GM13977 (cell line): Measurements from ENCODE around the gene PPME1.

ENCODE experiments used
- DNase-seq: peaks from one replicate; pipeline ENCODE4 v3.0.0; 2012; ENCODE audit warnings: low spot score
- CTCF ChIP-seq: IDR thresholded peaks from 2 replicates; pipeline ENCODE4 v1.5.1; 2012; ENCODE audit warnings: mild to moderate bottlenecking, control low read depth; ENCODE audit not compliant: insufficient read depth; ENCODE audit errors: extremely low read depth, missing control alignments
- in situ Hi-C: fragments of 300-500 bp; cut with MboI; formaldehyde crosslinking; loops from one replicate; pipeline ENCODE4 v1.12.0; 2022; ENCODE audit warnings: low sequenced_read_pairs, low pct_unique_long_range_greater_than_20kb, mixed read lengths, inconsistent platforms; ENCODE audit not compliant: unreplicated experiment

Gene PPME1

DNA sequence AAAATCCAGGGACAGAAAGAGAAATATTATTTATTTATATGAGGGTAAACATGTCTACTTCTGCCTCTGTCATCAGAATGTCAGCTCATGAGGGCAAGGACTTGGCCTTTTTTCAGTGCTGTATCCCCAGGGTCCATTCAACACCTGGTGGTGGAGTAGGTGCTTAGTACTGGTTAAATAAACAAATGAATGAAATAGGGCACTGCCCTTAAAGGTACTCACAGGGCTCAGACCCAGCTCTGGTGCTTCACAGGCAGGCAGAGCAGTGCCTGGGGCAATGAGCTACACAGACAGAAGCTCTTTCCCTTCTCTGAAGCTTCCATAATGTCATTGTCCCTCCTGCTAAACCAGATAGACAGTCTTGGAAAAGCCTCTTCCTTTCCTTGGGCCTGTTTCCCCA lies 109.4 kb downstream of the PPME1 start:
- in situ Hi-C loops = no loop called here
- DNase-seq = no peak

GRCh38 chr11:74282421-74282820 lies 111.3 kb downstream of the PPME1 start:
- DNase-seq = no peak
- in situ Hi-C loops = no loop called here
- no peak for TF ChIP-seq CTCF

More for the DNA sequence above, 109.4 kb downstream of the PPME1 start:
- no peak for TF ChIP-seq CTCF

- TF ChIP-seq CTCF = no peak
- in situ Hi-C loops = no loop called here
- DNase-seq = no peak
Measured at GRCh38 chr11:74282914-74283371, 111.9 kb downstream of the PPME1 start.

- no peak for DNase-seq
- in situ Hi-C loops = no loop called here
- no peak for TF ChIP-seq CTCF
Measured at GRCh38 chr11:74283580-74284180, 112.6 kb downstream of the PPME1 start.

- DNase-seq = no peak
- in situ Hi-C loops = no loop called here
- TF ChIP-seq CTCF = no peak
Measured at GRCh38 chr11:74284466-74284865, 113.4 kb downstream of the PPME1 start.

GRCh38 chr11:74288161-74288560 lies 117.1 kb downstream of the PPME1 start:
- no peak for TF ChIP-seq CTCF
- no peak for DNase-seq
- in situ Hi-C loops = no loop called here

DNA sequence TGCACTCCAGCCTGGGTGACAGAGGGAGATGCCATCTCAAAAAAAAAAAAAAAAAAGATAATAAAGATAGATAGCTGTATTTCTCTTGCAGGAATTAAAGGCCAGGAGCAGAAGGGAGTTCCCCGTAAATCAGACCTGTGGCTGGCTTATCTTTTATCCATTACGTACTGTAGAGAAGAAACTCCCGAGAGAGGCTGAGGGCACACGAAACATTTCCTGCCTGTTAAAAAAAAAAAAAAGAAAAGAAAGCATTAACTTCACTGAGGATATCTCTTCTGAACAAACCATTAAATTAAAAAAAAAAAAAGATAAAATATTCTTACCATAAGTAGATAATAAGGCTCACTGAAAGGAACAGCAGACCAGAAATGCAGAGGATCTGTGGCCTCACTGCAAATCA lies 117.8 kb downstream of the PPME1 start:
- DNase-seq = no peak
- TF ChIP-seq CTCF = no peak
- in situ Hi-C loops = no loop called here
